ENCODE data around the gene MAPK7. TPM values are rescaled to one million over a fixed set of nuclear protein-coding genes. Genes with fewer than 3 reads are reported as not detected.

MAPK7 gene
- total RNA-seq, 1 experiment from 2014 or later, result 40.0 TPM

DNA sequence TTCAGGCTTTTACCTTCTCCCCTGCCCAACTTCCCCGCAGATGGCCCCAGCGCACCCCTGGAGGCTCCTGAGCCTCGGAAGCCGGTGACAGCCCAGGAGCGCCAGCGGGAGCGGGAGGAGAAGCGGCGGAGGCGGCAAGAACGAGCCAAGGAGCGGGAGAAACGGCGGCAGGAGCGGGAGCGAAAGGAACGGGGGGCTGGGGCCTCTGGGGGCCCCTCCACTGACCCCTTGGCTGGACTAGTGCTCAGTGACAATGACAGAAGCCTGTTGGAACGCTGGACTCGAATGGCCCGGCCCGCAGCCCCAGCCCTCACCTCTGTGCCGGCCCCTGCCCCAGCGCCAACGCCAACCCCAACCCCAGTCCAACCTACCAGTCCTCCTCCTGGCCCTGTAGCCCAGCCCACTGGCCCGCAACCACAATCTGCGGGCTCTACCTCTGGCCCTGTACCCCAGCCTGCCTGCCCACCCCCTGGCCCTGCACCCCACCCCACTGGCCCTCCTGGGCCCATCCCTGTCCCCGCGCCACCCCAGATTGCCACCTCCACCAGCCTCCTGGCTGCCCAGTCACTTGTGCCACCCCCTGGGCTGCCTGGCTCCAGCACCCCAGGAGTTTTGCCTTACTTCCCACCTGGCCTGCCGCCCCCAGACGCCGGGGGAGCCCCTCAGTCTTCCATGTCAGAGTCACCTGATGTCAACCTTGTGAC lies 3.6 kb downstream of the MAPK7 start:
- TF ChIP-seq EZH2 (IDR thresholded peaks at IDR 0.05; ENCODE audit: borderline replicate concordance, low read depth, low read length, poor library complexity, severe bottlenecking) (no peak), CTCF (conservative IDR thresholded peaks at IDR 0.05; ENCODE audit: low read depth, low read length) (no peak)
- Histone ChIP-seq H3K4me1 (ENCODE audit: insufficient read depth, low read length, poor library complexity, severe bottlenecking) (peaks cover 35% of the 10 kb centered on the region), H3K4me3 (ENCODE audit: low read depth, low read length, poor library complexity, severe bottlenecking) (no peak overlapping the region), H3K27ac (ENCODE audit: low read depth, low read length, poor library complexity, severe bottlenecking) (peak overlapping the region; percentile 32), H3K36me3 (ENCODE audit: insufficient read depth, low read length, poor library complexity, severe bottlenecking) (peaks cover 58% of the 10 kb centered on the region), H3K9me3 (ENCODE audit: low read depth, low read length, poor library complexity, severe bottlenecking) (no peaks in the 10 kb centered on the region), H3K27me3 (replicated peaks; ENCODE audit: insufficient read depth, low read depth, low read length, poor library complexity) (no peaks in the 10 kb centered on the region)
- CTCF ChIA-PET, result no interaction called here
- no peak for DNase-seq (ENCODE audit: low spot score)
- intact Hi-C loops (cut with micrococcal nuclease; ENCODE audit: unreplicated experiment), result no loop called here
- BruUV-seq (replicated peaks), result no TSS peak
- POLR2A ChIA-PET (ENCODE audit: low non-redundant PET), result no interaction called here

DNA sequence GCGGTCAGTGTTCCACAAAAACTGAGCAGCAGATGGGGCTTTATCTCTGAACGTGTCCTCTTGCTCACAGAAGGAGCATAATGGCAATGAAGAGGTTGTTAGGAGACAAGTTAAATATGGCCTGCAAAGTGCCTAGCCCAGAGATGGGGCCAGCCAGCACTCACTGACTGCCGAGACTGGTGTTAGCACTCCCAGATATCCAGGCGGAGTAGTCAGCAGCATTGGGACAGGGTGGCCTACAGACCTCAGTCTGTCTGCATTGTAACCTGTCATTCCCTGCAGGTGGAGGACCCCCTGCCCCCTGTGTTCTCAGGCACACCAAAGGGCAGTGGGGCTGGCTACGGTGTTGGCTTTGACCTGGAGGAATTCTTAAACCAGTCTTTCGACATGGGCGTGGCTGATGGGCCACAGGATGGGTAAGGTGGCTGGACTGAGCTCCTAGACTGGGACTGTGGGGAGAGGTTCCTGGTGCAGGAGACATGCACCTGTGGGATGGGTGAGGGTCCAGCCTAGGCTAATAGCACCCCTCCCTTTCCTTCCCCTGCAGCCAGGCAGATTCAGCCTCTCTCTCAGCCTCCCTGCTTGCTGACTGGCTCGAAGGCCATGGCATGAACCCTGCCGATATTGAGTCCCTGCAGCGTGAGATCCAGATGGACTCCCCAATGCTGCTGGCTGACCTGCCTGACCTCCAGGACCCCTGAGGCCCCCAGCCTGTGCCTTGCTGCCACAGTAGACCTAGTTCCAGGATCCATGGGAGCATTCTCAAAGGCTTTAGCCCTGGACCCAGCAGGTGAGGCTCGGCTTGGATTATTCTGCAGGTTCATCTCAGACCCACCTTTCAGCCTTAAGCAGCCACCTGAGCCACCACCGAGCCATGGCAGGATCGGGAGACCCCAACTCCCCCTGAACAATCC lies 4.5 kb downstream of the MAPK7 start:
- Histone ChIP-seq H3K9me3 (ENCODE audit: low read depth, low read length, poor library complexity, severe bottlenecking) (no peaks in the 10 kb centered on the region), H3K27ac (ENCODE audit: low read depth, low read length, poor library complexity, severe bottlenecking) (peak overlapping the region; percentile 32), H3K4me3 (ENCODE audit: low read depth, low read length, poor library complexity, severe bottlenecking) (no peak overlapping the region), H3K27me3 (replicated peaks; ENCODE audit: insufficient read depth, low read depth, low read length, poor library complexity) (no peaks in the 10 kb centered on the region), H3K36me3 (ENCODE audit: insufficient read depth, low read length, poor library complexity, severe bottlenecking) (peaks cover 58% of the 10 kb centered on the region), H3K4me1 (ENCODE audit: insufficient read depth, low read length, poor library complexity, severe bottlenecking) (peaks cover 39% of the 10 kb centered on the region)
- ChIA-PET POLR2A (ENCODE audit: low non-redundant PET) (no interaction called here), CTCF (no interaction called here)
- intact Hi-C loops (cut with micrococcal nuclease; ENCODE audit: unreplicated experiment), result no loop called here
- TF ChIP-seq EZH2 (IDR thresholded peaks at IDR 0.05; ENCODE audit: borderline replicate concordance, low read depth, low read length, poor library complexity, severe bottlenecking), result no peak
- no peak for TF ChIP-seq CTCF (conservative IDR thresholded peaks at IDR 0.05; ENCODE audit: low read depth, low read length)
- no peak for DNase-seq (ENCODE audit: low spot score)
- no TSS peak for BruUV-seq (replicated peaks)

GRCh38 chr17:19383681-19384470 lies 5.6 kb downstream of the MAPK7 start:
- TSS peak; percentile 53 for BruUV-seq (replicated peaks)
- ChIA-PET CTCF (interaction anchor here (0.9 to 1.2 kb wide), 2 partner anchors 21 to 63 kb away, joined by 3 to 7 read pairs; partner anchors contain the start of gene B9D1), POLR2A (ENCODE audit: low non-redundant PET) (interaction anchor here (0.5 to 0.6 kb wide), 2 partner anchors 26 to 28 kb away, joined by 3 to 7 read pairs; no protein-coding TSS in a partner anchor)
- Histone ChIP-seq H3K27ac (ENCODE audit: low read depth, low read length, poor library complexity, severe bottlenecking) (peak overlapping the region; percentile 93), H3K9me3 (ENCODE audit: low read depth, low read length, poor library complexity, severe bottlenecking) (no peaks in the 10 kb centered on the region), H3K36me3 (ENCODE audit: insufficient read depth, low read length, poor library complexity, severe bottlenecking) (peaks cover 58% of the 10 kb centered on the region), H3K4me3 (ENCODE audit: low read depth, low read length, poor library complexity, severe bottlenecking) (peak overlapping the region; percentile 54), H3K27me3 (replicated peaks; ENCODE audit: insufficient read depth, low read depth, low read length, poor library complexity) (no peaks in the 10 kb centered on the region), H3K4me1 (ENCODE audit: insufficient read depth, low read length, poor library complexity, severe bottlenecking) (peaks cover 50% of the 10 kb centered on the region)
- no peak for DNase-seq (ENCODE audit: low spot score)
- TF ChIP-seq CTCF (conservative IDR thresholded peaks at IDR 0.05; ENCODE audit: low read depth, low read length), result no peak
- no peak for TF ChIP-seq EZH2 (IDR thresholded peaks at IDR 0.05; ENCODE audit: borderline replicate concordance, low read depth, low read length, poor library complexity, severe bottlenecking)
- intact Hi-C loops (cut with micrococcal nuclease; ENCODE audit: unreplicated experiment), result no loop called here
